ELF-1 (cell line): ENCODE data around the gene KCNC1.

Experiments
- DNase-seq: peaks from one replicate; pipeline ENCODE4 v3.0.0-alpha.2; 2016; ENCODE audit warnings: low read depth, low spot score

KCNC1 gene

DNA sequence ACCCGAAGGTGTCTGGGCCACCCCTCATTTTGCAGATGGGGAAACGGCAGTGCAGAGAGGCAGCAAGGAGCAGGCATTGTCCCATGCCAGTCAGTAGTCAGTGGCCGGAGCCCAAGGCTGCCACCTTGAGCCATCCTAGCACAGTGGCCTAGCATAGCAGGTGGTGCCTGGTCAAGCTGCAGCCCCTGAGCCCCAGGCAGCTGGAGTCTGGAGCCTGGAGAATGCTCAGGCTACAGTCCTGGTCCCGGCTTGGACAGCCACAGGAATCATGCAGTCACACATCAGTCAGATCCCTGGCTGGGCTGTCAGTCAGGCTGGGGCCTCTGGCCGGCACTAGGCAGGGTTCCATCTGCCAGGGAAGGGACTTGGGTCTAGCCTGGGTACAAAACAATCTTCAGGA is 18.6 kb downstream of the KCNC1 start:
- no peak for DNase-seq

DNA sequence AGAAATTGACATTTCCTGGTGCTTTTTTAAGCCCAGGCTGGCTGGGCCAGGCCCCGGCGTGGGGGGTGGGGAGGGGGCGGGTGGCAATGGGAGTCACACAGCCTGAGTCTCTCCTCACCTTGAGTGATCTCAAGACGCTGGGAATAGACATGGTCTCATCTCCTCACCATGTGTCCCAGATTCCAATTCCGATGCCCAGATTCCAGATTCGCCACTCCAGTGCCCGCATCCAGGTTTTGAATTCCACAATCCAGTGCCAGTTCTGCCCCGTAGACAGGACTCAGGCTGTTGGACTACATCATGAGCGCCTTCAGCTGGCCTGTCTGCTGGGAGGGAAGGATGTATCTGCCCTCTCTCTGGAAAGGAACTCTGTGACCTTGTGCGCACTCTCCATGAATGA is 19.1 kb downstream of the KCNC1 start:
- DNase-seq = no peak

DNA sequence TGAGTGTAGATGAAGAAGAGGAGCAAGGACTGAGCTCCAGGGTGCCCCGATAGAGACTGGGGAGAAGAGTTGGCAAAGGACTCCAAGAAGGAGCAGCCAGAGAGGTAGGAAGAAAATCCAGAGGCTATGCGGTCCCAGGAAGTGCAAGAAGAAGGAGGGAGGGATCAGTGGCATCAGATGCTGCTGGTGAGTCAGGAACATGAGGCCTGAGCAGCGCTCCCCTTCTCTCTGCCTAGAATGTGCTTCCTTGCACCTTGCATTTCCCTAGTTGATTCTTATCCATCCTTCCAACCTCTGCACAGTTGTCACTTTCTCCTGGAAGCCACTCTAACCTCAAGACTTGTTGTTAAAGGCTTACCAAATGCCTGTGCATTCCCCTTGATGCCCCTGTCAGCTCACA is 21.3 kb downstream of the KCNC1 start:
- no peak for DNase-seq

DNA sequence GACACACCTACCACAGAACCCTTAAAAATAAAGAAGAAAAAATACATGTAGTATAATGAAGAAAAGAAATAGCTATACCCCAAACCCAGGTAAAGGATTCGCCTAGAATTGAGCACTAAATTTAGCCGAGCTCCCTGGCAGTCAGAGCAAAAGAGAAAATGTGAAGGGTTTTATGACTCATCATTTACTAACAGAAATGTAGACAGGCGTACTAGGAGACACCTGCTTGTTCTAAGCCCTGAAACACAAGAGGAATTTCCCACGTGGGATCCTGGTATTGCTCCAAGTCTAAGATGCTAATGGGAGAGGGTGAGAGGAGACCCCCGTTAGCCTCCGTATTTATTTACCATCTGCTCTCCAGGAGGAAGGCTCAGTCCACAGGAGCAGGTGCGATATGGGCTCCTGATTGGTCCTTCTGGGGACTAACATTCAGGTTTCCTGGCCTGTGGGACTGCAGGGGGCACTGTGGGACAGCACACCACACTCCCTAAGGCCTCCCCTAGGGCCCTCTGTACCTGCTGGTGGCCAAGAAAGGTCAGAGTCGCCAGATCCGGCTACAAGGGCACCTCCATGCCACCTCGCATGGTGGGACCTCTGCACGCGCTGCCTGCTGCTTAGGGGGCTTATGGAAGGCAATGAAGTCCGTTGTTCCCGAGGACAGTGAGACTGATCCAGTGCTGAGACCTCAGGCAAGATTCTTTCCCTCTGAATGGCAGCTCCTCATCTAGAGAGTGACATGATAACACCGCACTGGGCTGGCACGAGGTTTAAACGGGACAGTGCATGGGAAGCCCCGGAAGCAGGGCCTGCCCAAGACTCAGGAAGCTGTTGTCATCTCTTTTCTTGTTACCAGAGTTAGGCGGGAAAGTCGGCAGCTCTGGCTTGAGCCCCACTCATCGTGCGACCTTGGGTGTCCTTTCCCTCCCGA is 25.8 kb downstream of the KCNC1 start:
- DNase-seq = peak; percentile 83

DNA sequence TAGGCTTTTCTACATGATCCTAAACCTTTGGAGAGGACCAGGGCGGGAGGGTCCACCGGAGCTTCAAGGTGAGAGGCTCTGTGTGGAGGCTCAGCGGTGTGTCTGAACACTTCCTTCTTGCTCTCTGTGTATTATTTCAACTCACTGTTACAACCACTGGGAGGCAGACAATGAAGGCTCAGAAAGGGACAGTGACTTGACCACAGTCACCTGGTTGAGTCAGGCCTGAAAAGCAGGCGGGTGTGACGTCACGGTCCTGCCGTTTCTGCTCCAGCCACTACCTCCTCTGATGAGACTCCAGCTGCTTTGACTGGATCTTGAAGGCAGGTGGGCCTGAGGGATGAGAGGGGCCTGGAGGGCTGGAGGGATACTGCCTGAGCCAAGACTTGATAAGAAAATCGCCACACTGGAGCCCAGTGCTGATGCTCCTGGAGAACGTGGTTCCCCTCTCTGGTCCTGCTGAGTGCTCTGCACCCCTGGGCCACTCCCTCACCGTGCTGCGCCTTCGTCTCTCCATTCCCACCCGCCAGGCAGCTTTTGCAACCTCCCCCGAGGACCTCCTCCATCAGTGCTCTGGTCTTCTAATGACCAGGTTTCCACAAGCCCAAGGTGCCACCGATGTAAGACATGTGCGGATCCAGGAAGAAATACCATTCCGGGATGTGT is 27.9 kb downstream of the KCNC1 start:
- DNase-seq = no peak

DNA sequence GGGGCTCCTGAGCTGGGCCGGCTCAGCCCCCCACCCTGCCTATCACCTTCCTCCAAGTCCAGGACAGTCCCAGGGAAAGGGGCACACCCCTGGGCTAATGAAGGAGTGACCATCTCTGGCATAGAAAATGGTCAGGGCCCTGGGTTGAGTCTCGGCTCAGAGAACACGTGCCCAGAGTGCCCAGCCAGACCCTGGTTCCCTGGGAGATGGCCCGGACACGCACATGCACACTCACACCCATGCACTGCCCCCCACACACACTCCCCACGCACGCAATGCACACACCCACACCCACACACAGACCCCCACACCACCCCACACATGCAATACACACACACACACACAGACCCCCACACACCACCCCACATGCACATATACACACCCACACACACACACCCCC is 28.7 kb downstream of the KCNC1 start:
- DNase-seq = no peak

DNA sequence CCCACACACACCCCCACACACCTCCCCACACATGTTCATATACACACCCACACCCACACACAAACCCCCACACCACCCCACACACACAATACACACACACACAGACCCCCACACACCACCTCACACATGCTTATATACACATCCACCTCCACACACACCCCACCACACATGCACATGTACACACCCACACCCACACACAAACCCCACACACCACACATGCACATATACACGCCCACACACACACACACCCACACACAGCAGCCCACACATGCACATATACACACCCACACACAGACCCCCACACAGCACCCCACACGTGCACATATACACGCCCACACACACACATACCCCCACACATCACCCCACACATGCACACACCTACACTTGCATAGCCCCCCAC is 29.1 kb downstream of the KCNC1 start:
- DNase-seq = no peak

DNA sequence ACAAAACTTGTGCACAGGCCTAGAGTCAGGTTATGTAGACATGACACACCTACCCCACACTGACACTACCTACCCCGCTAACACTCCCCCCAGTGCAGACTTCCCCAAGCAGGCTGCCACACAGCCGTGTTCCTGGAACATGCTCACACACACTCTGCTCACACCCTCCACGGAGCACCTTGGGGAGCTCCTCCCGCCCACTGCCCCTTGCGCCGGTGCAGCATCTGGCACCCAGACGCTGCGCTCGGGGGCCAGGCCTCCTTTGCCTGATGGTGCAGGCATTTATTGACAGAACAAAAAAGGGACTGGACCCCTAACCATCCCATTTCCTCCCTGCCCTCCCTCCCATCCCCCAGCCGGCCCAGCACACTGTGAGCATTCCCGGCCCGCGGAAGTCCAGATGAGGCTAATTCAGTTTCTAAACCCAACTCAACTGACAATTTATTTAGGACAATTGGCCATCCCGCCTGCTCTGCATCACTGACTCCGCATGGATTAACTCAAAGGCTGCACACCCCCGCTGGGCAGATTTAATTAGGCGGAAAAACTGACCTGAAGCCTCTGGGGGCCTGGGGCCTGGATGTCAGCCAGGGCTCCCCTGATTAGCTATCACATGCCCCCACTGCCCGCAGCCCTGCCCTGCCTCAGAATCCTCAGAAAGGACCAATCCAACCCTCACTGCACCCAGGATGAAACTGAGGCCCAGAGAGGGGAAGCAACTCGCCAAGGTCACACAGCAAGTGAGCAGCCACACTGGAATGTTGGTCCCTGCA is 30.1 kb downstream of the KCNC1 start:
- no peak for DNase-seq

DNA sequence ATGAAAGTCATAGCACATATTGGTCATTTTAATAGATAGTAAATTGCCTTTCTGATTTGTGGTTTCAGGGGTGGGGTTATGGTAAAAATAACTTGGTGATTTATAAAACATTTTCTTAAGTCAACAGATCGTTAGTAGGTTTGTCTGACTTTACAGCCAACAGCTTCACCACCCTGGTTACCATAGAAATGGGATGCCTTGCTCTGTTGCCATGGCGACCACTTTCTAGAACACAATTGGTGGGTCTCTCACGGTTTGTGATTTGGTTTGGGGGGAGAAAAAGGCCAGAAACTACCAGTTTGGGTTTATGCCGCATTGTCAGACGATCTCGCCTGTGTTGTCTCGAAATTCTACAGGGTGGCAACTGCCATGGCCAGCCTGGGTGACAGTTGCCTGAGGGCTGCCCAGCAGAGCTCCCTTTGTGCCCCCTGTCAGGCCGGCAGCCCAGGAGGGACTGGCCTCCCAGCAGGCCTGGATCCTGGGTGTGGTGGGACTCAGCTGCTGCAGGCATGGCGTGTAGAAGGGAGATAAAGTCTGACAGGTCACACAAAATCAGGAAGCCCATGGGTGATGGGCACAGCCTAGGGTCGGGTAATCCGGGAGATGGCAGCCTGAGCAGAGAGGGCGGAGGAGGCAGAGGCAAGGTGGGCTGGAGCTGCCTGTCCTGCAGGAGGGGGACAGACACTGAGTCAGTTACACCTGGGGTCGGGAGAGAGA is 30.9 kb downstream of the KCNC1 start:
- DNase-seq = no peak

DNA sequence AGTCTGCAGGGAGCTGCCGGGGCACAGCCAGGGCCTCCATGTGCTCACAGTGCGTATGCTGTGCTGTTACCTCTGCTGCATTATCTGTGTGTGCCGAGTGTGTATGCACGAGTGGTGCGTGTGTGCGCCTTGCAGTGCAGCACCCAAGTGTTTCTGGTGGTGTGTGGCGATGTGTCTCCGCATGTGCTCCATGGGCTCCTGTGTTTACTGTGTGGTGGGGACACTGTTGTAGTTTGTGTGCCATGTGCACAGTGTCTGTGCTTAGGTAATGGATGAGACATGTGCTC is 31.4 kb downstream of the KCNC1 start:
- DNase-seq = no peak

DNA sequence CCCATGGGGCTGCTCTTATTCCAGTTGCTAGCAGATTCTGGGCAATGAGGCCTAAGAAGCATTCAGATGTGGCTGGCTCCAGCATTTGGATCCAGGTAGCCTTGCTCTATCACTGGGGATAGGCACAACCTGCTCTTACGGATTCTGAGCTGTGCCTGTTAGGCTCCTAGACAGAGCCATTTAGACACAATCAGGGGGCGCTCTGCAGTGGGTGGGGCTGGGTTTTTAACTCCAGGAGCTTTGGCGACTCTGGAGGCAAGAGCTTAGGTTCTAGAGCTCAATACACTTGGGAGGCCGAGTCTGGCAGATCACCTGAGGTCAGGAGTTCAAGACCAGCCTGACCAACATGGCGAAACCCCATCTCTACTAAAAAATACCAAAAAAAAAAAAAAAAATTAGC is 32.0 kb downstream of the KCNC1 start:
- DNase-seq = no peak

DNA sequence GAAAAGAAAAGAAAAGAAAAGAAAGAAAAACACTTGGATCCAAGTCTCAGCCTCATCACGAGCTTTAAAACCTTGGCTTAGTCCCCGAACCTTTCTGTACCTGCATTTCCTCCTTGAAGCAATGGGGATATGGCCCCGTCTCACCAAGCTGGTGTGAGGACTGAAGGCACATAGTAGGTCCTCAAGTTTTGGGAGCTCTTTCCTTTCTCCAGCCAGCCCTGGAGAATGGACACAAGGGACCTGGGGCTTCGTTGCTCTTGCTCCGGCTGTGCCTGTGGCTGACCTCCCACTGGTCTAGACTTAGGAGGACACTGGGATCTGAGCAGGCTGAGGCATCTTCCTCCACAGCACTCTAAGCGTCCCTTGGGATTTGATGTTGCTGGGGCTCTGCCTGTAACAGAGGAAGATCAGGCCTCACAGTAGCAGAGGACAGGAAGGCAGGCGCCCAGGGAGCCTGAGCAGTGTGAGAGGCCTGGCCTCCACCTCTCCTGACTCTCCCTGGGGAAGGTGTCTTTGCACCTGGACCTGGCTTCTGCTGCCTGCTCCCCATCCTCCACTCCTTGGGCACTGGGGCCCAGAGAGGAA is 32.8 kb downstream of the KCNC1 start:
- DNase-seq = no peak

DNA sequence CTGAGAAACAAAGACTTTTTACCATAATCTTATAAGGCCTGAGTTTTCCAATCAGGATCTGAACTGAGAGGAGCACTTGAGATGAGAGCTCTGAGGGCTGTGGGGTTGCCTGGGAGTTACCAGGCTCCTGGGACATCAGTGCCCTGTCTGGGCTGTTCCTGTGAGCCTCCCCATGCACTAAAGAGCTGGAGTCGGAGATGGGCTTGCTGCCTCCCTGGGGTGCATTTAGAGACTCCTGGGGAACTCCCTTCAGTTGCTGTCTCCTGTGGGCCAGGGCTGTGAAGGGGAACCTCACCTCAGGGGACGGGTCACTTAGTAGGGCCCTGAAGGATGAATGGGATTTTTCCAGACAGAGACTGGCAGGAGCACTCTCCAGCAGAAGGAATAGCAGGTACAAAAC is 33.3 kb downstream of the KCNC1 start:
- DNase-seq = no peak

DNA sequence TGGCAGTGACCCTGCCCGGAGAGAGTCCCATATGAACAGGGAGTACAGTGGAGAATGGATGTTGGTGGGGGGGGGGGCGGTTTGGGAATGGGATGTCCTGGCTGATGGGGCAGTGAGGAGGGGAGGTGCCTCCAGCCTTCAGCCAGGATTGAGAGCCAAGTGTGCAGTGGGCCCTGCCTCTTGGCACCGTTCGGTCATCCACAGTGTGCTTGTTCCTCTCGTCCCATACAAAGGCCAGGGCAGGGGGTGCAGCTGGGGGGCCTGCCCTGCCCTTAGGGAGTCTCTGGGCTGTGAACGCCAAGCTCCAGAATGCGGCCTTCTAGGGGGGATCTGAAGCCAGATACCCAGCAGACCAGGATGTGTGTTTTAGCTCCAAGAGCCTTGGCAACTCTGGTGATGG is 34.0 kb downstream of the KCNC1 start:
- DNase-seq = no peak

DNA sequence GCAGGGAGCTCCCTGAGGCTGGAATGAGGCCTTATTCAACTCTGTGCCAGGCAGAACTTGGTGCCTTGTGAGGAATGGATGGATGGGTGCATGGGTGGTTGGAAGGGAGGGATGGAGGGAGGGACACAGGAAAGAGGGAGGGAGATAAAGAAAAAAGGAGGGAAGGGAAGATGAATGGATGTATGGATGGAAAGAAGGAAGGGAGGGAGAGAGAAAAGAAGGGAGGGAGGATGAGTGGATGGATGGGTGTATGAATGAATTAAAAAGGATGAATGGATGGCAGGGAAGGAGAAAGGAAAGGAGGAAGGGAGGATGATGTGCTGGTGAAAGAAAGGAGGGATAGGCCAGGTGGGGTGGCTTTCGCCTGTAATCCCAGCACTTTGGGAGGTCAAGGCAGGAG is 34.6 kb downstream of the KCNC1 start:
- no peak for DNase-seq

DNA sequence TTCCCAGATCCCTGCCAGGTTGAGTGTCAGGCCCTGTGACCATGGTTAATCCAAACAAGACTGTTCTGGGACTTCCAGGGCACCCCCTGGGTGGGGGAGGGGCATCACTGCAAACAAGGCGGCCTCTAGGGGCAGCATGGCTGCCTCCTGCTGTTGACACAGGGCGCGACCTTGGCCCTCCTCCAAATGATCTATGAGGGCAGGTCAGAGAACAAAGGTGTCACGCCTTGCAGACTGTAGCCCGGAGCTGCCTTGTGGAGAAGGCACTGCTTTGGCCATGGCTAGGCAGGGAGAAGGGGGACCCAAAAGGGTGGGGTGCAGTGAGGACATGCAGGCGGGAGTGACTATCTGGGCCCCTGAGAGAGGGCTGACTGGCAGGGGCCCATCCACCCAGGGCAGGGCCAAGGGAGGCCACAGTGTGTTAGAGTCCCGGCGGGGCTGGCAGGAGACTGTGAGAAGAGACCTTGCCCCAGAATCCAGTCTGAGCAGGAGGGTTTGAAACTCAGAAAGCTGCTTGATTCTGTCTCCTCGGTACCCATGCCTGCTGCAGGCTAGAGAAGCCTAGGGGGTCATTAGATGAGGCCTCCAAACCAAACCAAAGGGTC is 35.6 kb downstream of the KCNC1 start:
- peak; percentile 23 for DNase-seq

DNA sequence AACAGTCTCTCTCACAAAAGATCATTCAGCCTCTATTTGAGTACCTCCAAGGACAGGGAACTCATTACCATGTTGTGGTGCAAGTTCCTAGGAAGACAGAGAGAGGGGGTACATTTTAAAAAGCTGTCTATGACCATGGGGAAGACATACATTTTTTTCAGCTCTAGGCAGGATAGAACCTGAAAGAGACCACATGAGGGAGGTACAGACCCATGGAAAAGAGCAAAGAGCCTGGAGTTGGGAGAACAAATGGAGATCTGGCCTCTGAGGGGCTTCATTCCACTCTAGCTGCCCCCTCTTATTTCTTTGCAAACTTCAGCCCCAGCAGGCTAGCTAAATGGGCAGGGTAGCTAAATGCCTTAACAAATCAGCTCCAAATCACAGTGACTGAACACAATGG is 36.3 kb downstream of the KCNC1 start:
- no peak for DNase-seq

DNA sequence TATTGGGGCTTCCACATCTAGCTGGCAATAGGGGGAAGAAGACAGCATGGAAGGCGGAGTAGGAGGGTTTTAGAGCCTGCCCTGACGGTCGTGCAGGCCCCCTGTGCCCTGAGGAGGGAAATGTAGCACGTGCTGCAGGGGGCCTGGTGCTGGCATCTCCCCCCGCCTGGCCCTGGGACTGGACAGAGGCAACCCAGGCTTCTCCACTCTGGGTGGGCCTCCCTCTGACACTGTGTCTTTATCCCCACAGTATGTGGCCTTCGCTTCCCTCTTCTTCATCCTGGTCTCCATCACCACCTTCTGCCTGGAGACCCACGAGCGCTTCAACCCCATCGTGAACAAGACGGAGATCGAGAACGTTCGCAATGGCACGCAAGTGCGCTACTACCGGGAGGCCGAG is 36.8 kb downstream of the KCNC1 start:
- DNase-seq = no peak

DNA sequence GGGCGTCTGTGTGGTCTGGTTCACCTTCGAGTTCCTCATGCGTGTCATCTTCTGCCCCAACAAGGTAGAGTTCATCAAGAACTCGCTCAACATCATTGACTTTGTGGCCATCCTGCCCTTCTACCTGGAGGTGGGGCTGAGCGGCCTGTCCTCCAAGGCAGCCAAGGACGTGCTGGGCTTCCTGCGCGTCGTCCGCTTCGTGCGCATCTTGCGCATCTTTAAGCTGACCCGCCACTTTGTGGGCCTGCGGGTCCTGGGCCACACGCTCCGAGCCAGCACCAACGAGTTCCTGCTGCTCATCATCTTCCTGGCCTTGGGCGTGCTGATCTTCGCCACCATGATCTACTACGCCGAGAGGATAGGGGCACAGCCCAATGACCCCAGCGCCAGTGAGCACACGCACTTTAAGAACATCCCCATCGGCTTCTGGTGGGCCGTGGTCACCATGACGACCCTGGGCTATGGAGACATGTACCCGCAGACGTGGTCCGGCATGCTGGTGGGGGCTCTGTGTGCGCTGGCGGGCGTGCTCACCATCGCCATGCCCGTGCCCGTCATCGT is 37.3 kb downstream of the KCNC1 start:
- DNase-seq = no peak

DNA sequence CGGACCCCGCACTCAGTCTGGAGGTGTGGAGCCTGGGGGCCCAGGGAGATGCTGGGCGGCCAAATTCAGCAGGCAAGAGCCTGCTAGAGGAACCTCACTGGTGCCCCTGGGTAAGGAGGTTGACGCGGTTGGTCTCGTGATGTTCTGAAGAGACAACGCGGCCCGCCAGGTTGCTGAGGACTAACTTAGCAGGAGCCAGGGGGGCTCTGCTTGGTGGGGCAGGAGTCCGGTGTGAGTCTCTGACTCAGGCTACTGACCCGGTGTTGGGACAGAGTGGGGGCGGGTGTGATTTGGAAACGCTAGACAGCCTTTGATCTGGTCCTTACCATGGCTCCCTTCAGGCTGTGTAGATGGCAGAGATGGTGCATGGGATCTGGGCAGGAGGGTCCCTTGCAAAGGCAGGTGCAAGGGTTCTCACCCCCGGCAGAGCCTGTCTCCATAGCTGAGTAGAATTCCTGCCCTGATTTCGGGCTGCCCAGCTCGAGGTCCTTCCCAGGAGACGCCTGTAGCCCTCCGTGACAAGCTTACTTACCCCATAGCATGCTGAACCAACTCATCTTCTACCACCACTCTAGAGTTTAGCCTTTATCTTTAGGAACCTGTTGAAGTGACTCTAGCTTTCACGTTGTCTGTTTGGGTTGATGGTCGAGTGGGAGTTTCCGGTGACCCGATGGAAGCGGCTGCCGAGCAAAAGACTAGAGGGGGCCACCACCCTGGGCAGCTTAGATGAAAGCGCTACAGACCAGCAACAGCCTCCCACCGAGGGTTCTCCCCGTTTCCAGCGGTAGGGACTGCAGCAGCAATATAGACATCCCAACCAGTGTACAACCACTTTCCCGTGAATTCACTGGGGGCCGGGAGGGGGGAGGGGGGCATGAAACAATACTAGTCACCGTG is 38.4 kb downstream of the KCNC1 start:
- DNase-seq = no peak
